Measurements from ENCODE around the gene TMEM106C. TPM values are rescaled to one million over a fixed set of nuclear protein-coding genes. Genes with fewer than 3 reads are reported as not detected.

TMEM106C gene
- total RNA-seq, 2 donors from 2014 or later: 54.7 to 107 TPM

DNA sequence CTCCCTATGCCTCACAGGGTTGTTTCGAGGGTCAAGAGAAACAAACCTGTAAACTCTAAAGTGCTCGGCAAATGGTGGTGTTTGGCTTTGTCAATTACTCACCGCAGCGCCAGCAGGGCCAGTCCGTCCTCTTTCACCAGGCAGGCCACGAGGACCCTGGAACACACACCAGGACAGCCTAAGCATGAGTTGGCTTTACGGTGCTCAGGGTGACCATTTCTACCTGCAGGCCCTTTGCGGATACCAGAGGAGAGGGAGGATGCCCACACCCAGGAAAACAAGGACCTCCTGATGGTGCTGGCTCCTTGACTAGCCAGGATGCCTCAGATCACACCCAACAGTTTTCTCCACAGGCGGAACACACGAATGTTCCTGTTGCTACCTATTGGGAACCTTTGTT is 29.4 kb downstream of the TMEM106C start:
- TF ChIP-seq, protein P1, sequence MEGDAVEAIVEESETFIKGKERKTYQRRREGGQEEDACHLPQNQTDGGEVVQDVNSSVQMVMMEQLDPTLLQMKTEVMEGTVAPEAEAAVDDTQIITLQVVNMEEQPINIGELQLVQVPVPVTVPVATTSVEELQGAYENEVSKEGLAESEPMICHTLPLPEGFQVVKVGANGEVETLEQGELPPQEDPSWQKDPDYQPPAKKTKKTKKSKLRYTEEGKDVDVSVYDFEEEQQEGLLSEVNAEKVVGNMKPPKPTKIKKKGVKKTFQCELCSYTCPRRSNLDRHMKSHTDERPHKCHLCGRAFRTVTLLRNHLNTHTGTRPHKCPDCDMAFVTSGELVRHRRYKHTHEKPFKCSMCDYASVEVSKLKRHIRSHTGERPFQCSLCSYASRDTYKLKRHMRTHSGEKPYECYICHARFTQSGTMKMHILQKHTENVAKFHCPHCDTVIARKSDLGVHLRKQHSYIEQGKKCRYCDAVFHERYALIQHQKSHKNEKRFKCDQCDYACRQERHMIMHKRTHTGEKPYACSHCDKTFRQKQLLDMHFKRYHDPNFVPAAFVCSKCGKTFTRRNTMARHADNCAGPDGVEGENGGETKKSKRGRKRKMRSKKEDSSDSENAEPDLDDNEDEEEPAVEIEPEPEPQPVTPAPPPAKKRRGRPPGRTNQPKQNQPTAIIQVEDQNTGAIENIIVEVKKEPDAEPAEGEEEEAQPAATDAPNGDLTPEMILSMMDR (IDR thresholded peaks at IDR 0.05): no peak
- Histone ChIP-seq H3K27ac (no peak overlapping the region), H3K36me3 (no peaks in the 10 kb centered on the region), H3K9me3 (no peaks in the 10 kb centered on the region), H3K27me3 (no peaks in the 10 kb centered on the region), H3K4me3 (no peak overlapping the region), H3K4me1 (peaks cover 0 to 22% of the 10 kb centered on the region in 2 donors)
- DNase-seq (ENCODE audit: low spot score): no peak

DNA sequence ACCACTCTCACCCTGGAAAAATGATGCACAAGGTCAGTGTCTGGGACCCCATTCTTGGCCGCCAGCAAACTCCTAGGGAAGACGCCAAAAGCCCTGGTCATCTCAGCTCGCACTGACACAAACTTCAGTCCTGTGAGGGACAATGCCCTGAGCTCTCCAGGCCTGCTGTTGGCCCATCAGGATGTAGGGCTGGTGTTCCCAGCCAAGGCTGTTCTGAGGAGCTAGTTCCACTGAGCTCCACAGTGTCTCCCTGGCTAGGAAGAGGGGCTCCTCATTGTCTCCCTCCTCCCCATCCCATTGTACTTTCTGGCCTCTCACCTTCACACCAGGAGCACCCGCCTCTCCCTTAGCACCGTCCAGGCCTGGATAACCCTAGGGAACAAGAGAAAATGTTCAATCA is 30.1 kb downstream of the TMEM106C start:
- Histone ChIP-seq H3K27ac (no peak overlapping the region), H3K9me3 (no peaks in the 10 kb centered on the region), H3K36me3 (no peaks in the 10 kb centered on the region), H3K27me3 (no peaks in the 10 kb centered on the region), H3K4me1 (peaks cover 0 to 21% of the 10 kb centered on the region in 2 donors), H3K4me3 (no peak overlapping the region)
- DNase-seq (ENCODE audit: low spot score): no peak
- TF ChIP-seq, protein P1 (IDR thresholded peaks at IDR 0.05): no peak

GRCh38 chr12:47995981-47996401 is 32.6 kb downstream of the TMEM106C start:
- Histone ChIP-seq H3K4me3 (no peak overlapping the region), H3K27ac (no peak overlapping the region), H3K4me1 (peaks cover 0 to 24% of the 10 kb centered on the region in 2 donors), H3K27me3 (no peaks in the 10 kb centered on the region), H3K9me3 (no peaks in the 10 kb centered on the region), H3K36me3 (no peaks in the 10 kb centered on the region)
- TF ChIP-seq, protein P1 (IDR thresholded peaks at IDR 0.05): no peak
- no peak for DNase-seq (ENCODE audit: low spot score)

- no peak for DNase-seq (ENCODE audit: low spot score)
- no peak overlapping the region for H3K4me3 ChIP-seq
- no peaks in the 10 kb centered on the region for H3K27me3 ChIP-seq
- no peak overlapping the region for H3K27ac ChIP-seq
- peaks cover 0 to 26% of the 10 kb centered on the region in 2 donors for H3K4me1 ChIP-seq
- TF ChIP-seq, protein P1 (IDR thresholded peaks at IDR 0.05): no peak
- H3K9me3 ChIP-seq: no peaks in the 10 kb centered on the region
- H3K36me3 ChIP-seq: no peaks in the 10 kb centered on the region
These were observed 33.9 kb downstream of the TMEM106C start for GRCh38 chr12:47997321-47997720.

DNA sequence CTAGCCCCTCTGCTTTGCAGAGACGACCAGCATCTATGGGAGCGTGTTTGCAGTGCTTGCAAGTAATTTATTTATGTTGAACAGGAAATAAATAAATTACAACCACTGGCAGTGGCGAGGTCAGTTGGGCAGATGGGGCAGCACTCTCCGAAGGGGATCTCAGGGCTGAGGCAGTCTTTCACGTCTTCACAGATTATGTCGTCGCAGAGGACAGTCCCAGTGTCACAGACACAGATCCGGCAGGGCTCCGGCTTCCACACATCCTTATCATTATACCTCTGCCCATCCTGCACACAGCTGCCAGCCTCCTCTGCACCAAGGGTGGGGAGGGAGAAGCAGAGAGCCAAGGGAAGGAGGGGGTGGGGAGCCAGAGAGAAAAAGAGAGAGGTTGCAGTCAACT is 36.4 kb downstream of the TMEM106C start:
- Histone ChIP-seq H3K27me3 (peaks cover 9 to 21% of the 10 kb centered on the region in 2 donors), H3K27ac (no peak overlapping the region), H3K4me1 (peaks cover 0 to 51% of the 10 kb centered on the region in 2 donors), H3K9me3 (no peaks in the 10 kb centered on the region), H3K36me3 (no peaks in the 10 kb centered on the region), H3K4me3 (no peak overlapping the region)
- DNase-seq (ENCODE audit: low spot score): no peak
- TF ChIP-seq, protein P1 (IDR thresholded peaks at IDR 0.05): no peak

DNA sequence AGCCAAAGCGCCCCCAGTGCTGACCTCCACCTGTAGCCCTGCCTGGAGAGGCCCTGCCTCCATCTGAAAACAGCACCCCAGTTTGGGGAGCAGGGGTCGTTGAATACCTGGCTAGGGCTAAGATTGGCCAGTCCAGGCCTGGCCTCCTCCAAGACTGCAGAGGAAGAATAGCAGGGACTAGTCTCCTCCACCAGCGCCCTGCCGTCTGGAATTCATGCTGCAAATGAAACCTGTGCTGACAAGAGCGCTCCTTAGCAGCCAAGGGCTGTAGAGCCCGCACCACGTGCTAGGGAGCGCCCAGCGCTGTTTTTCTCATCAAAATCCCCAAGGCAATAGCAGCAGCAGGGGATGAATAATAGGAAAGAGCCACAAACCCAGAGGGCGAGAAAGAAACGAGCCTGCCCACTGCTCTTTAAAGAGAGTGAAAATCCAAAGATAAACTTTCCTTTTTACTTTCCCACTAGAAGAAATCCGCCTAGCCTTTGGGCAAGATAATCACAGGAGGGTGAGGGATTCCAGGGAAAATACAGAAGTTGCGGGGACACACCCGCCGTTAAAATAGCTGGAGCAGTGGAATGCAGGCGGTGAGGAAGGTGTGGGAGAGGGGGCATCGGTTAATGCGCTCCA is 37.6 kb downstream of the TMEM106C start:
- peaks cover 10 to 26% of the 10 kb centered on the region in 2 donors for H3K27me3 ChIP-seq
- peak overlapping the region in 1 of 2 donors; percentile 45 for H3K27ac ChIP-seq
- H3K4me3 ChIP-seq: peak overlapping the region; percentile 44 to 56
- H3K4me1 ChIP-seq: peaks cover 0 to 50% of the 10 kb centered on the region in 2 donors
- no peaks in the 10 kb centered on the region for H3K36me3 ChIP-seq
- H3K9me3 ChIP-seq: no peaks in the 10 kb centered on the region
- TF ChIP-seq, protein P1 (IDR thresholded peaks at IDR 0.05): no peak
- no peak for DNase-seq (ENCODE audit: low spot score)
